Activated CD4-positive, alpha-beta T cell treated with anti-CD3 and anti-CD28 coated beads, Interleukin-2, amount 50 U/mL, for 16 hours (primary cell): ENCODE data around the gene GARS1.
"Not testable (repeated sequence)": the region's sequence is repeated elsewhere in the genome, so short reads cannot be mapped to it uniquely, and the experiment has no call there.

Source experiments
- DNase-seq: peaks from one replicate; pipeline ENCODE4 v3.0.0-alpha.2; 2020

The GARS1 gene

DNA sequence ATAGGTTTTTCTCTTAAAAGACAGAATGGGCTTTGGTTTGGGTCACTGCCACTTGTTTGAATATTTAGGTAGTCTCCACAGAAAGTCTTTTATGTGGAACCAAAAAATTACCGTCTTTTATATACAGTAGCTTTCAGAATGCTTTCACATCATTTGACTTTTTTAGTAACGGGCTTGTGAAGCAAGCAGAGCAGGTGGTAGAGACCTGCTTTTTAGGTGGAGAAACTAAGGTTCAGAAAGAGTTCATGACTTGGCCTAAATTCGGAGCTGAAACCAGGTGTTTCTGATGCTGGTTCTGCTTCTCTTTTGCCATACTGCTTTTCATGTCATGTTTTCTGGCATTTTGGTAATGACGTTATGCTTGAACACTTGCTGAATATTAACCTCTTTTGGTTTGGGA is 36.3 kb downstream of the GARS1 start:
- no peak for DNase-seq

DNA sequence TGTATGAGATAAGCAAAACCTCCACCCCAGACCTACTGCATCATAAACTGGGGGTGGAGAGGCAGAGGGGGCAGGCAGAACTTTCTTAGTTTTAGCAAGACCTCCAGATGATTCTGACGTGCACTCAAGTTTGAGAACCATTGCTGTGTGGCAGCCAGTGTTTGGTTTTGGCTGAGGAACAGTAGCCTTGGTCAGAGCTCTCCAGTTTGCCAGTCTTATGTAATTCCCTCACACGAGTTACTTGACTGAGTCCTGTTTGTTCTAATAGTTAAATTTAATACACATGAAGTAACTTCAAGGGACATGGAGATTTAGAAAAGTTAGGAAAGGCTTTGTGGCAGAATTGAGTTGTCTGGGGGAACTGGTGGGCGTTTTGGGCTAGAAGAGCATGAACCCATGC is 38.5 kb downstream of the GARS1 start:
- DNase-seq, result no peak

DNA sequence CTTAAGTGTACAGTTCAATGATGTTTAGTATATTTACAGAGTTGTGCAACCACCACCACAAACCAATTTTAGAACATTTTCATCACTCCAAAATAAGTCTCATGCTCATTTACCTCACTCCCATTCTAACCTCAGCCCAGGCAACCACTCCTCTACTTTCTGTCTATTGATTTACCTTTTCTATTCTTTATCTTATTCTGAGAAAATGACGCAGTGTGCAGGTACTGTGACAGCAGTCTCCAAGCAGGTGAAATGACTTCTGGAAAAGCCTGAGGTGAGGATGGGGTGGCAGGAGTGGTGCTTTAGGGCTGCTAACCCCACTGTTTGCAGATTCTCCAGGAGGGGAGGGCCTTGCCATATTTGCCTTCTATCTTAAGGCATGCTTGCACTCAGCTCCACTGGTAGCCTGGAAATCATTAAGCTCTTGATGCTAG is 39.5 kb downstream of the GARS1 start:
- no peak for DNase-seq

DNA sequence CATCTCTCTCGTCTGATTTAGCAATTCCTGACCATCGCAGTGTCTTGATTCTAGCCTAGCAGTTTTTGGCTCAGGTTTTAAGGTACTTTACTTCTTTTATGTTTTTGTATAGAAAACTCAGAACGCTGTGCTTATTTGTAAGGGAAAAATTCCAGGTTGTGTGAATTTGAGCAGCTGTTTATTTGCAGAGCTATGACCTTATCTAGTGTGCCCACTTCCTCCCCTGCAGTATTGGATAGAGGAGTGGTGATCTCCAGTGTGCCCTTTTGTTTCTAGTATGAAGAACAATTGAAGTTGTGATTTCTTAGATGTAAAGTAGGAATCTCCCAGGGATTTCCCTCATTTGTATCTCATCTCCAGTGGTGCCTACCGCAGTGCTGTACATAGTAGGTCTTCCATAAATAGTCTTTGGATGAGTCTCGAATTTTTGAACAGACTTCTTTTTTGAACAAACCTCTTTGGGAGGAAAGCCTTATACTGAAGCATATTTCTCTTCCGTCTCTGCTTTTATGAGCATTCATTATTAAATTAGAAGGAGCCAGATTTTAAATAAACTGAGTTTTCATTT is 40.0 kb downstream of the GARS1 start:
- DNase-seq, result no peak

DNA sequence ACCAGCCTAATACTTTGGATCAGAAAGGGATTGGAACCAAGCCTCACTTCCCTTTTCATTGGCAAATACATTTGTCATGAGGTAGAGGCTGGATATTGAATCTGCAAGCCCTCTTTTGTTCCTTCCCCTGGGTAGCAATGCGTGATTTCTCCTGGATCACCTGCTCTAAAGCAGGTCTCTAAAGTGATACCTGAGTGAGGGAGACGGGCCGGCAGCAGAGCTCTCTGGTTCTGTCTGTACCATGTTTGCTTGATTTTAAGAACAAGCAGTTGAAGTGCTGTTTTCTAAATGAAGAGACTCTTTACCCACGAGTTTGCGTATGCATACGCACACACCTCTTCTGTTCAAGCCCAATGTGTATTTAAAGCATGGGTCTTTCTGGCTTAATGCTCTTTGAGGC is 41.1 kb downstream of the GARS1 start:
- no peak for DNase-seq

DNA sequence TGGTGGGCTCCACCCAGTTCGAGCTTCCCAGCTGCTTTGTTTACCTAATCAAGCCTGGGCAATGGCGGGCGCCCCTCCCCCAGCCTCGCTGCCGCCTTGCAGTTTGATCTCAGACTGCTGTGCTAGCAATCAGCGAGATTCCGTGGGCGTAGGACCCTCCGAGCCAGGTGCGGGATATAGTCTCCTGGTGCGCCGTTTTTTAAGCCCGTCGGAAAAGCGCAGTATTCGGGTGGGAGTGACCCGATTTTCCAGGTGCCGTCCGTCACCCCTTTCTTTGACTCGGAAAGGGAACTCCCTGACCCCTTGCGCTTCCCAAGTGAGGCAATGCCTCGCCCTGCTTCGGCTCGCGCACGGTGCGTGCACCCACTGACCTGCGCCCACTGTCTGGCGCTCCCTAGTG is 47.6 kb downstream of the GARS1 start:
- DNase-seq, result not testable (repeated sequence)

DNA sequence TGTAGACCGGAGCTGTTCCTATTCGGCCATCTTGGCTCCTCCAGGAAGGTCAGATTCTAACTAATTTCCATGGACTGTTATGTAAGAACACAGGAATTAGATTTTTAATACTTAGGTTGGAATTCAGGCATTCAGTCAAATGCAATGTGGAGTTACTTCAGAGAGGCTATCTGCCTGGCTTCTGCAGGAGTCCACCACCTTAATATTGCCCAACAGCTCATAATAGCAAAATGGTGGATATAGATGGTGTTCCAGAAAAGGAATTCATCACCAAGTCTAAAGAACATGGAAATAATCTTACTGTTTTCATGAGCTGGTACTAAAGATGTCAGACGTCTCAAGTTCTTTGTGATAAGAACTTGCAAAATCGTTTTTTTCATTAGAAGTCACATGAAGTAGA is 48.1 kb downstream of the GARS1 start:
- no peak for DNase-seq

DNA sequence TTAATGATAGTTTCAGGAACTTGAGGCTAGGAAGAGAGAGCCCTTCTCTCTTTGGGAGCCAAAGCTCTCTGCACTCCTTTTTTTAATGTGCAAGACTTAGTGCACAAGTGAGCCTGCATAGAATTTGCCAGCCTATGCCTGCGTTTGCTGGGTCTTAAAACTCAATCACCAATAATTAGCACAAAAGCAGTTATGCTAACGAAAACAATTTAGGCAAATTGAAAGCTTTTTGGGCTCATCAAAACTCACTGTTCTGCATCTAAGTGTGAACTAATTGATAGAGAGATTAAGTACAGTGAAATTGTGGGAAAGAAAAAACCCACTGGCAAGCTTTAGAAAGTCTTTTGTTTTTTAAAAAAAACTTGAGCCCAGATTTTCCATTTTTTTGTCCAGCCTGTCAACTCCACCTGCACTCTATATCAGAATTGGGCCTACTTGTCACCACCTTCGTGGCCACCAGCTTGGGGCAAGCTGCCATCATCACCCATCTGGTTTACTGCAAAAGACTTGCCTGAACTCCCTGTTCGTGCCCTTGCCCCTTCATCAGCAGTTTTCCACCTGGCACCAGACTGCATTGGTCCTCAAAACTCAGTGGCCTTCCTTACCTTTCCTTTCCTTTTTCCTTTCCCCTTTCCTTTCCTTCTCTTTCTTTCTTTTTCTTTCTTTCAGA is 49.7 kb downstream of the GARS1 start:
- no peak for DNase-seq

DNA sequence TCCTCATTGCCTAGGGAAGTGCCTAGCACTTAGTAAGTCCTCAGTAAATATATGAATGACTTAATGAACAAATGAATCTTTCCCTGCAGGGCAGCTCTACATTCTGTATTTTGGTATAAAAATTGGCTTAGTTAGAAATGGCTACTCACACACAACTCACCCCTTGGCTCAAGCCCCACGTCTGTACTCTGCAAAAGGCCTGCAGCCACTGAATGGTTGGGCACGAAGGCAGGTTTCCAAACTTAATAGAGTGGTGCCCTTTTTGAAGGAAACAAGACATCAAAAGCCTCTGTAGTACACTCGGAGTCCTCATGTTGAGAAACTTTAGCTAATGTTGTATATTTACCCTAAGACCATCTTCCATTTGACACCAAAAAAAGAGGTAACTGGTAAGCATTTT is 51.0 kb downstream of the GARS1 start:
- no peak for DNase-seq

DNA sequence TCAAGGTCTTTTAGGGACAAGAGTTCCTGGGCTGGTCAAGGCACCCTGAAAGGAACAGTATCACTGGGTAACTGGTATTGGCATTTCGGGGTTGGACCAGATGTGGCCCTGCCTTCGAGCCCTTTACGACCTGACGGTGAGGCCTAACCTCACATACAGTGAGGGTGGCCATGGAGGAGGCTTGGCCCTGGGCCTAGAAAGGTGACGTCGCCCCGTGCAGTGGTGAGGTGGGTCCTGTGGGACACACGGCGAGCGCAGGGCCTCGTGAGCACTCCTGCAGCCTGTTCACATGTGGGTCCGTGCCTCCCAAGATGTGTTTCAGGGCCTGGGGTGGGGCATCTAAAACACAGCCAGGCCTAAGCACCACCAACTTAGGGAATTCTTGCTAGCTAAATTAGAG is 51.5 kb downstream of the GARS1 start:
- no peak for DNase-seq

DNA sequence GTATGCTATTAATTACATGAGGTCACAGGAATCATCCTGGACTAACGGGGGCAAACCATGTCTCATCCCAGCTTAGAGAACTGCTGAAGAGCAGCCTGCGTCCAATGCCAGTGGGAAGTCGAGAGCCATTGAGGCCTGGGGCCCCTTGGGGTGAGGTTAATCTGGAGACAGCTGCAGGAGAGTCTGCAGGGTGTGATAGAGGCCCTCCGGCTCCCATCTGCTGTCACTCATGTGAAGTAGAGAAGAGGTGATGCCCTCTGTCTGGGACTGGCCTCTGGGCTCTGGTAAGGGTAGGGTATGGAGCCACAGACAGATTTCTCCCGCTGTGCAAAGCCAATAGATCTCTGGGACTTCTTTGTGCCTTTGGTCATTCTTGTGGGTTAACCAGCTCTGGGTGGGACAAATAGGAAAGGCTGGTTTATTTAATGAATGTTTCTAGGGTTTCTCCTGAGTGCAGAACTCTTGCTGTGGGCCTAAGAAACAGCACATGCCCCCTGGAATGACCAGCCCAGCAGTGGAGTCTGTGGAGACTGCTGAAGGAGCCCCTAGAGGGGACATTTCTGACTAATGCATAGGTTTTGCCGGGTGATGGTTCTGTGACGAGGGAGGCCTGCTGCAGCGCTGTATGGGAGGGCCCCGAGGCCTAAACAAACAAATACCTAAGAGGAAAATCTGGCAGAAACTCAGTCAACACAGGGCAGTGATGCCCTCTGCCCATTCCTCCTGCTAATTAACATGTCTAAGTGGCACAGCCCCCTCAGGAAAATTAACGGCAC is 53.1 kb downstream of the GARS1 start:
- no peak for DNase-seq

DNA sequence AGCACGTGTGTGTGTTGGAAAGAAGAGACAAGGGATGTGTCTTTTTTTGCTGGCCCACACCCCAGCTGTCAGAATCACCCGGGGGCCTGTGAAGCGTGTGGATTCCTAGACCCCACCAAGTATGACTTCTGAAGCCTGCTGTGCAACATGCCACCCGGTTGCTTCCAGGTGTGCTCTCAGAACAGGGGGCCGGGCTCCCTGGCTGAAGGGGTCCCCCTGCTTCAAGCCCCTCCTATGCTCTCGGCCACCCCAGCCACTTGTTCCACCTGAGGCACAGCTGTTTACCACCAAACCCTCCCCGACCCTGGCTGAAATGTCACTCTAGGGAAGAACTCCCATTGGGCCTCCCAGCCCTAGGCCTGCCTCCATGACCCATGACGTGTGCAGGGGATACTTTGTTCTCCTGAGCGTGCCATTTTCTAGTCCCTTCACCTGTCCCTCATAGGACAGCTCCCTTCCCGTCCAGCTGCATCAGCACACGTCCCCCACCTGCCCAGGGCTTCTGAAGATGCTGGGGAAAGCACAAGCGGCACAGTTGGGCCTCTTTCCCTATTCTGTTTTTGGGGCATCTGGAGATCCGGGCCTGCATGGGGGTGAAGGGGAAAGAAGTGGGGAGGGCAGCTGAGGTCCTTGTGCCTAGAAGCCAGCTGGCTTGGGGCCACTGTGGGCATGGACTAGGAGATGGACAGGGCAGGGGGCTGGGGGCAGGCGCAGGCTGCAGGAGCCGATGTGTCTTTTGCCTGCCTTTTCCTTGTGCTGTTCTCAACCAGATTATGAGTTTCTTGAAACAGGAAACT is 54.3 kb downstream of the GARS1 start:
- no peak for DNase-seq

DNA sequence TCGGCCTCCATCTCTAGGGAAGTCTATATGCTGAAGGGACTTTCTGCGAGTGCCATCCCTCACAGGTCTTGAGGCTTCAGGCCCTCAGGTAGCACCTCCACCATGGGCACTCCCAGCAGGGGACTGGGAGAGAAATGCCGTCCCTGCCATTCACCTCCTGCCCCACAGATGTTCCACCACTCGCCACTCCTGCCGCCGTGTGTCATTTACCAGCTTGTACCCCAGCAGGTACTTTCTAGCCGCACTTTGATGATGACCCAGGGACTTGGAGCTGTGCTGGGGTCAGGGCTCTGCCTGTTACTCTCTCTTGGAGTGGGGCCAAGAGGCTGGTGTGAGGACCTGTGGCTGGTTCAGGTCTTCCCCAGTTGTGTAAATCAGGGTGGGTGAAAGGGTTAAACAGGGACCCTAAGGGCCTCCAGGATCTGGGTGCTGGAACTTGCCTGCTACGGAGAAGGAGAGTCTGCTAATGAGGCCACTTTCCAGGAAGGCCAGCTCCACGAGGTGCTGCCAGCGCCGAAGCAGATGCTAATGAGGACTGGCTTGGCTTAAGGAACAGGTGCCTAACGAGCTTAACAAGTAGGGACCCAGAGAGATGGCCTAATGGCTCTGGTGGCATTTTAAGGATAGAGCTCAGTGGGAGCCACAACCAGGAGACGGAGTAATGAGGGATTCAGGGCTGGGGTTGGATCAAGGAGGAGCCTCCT is 55.2 kb downstream of the GARS1 start:
- DNase-seq, result no peak

DNA sequence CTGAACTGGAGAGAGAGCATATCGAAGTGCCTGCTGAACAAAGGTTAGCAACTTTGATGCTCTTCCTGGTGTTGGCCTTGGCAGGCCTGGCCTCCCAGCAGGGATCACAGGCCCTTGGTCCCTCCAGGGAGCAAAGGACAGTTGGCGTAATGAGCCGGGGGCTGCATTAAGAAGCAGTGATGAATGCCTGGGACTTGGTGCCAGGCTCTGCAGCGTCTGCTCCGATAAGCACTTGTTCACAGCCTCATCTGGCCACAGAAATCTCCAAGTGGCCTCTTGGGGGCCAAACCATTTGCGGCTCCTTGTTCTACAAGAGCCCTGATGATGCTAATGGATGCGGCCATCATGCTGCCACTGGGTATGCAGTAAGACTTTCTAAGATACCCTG is 55.7 kb downstream of the GARS1 start:
- no peak for DNase-seq

DNA sequence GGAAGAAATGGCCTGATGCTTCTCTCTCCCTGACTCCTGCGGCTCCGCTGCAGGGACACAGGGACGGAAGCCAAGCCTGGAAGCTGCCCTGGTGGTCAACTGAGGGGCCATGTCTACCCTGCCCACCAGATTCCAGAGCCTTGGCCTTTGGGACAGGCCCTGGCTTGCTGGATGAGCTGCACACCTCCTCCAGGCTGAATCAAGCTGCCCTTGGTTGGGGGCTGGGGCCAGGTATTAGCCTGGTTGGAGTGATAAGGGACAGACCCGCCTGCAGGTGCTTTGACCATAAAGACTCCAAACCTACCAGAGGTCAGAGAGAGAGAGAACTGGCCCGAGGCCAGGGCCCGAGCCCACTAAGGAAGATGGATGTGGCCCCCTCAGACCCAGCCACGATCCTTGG is 57.5 kb downstream of the GARS1 start:
- no peak for DNase-seq

DNA sequence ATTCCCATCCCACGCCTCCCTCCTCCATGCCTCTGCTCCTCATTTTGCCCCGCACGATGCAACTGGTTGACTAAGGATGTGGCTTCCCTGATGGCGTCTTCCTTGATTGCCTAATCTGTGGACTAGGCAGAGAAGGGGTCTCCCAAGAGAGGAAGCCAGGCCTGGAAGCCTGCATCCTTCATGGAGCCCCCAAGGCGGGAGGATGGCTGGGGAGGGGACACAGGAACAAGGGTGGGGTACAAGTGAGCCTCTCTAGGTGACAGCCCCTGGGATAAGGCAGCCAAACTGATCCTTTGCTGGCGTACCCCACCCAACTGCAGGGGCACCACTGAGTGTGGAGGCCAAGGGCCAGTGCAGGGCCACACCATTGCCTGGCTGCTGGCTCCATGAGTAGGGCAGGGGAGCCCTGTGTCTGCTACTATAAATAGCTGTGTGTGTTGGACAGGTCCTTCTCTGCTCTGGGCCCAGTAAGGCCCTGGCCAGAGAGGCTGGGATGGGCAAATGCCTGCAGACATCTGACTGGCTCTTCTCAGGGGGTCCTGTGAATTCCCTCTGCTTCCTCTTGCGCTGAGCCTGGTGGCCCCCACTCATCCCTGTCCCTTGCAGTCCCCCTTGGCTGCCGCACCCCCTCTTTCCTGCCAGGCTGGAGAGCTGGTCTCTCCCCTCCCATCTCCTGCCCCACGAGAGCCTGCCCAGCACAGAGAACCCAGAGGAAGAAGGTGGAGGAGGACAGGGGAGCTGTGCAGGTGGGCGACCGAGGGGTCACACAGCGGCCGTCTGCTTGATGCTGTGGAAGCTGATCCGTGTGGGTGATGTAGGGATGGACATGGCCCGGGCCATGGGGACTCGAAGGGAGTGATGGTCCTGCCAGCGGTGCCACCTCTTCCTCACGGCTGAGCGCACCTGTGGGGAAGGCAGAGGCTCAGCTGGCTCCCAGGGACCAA is 58.3 kb downstream of the GARS1 start:
- DNase-seq, result no peak

DNA sequence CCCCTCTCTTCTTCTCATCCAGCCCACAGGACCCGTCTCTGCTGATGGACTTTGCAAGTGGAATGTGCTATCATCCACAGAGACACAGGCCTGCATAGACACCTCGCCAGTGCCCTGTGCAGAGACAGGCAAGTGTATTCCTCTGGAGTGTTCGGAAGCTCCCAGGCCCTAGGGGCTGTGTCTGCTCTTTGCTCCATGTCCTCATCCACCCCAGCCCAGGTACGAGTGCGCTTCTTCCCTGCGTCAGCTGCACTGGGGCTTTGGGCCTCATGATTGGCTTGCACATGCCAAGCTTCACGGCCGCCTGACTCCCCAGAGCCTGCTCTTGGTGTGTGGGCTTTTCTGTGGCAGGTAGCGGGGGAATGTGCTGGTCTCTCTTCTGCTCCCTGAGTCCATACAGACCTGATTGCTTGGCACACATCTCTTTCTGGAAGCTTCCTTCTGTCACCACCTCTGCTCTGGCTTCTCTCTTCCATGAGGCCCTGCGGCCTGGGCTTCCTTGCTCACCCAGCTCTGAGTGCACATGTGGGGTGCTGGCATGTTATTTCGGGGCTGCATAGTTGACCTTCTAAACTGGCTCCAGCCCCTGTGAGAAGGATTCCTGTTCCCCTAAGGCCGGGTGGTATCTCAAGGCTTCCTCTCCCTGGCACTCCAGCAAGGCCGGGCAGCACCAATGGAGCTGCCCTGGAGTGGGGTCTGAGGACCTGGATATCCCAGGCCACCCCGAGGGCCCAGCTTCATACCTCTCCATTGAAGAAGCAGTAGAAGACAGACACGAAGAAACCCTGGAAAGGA is 59.8 kb downstream of the GARS1 start:
- DNase-seq, result no peak

DNA sequence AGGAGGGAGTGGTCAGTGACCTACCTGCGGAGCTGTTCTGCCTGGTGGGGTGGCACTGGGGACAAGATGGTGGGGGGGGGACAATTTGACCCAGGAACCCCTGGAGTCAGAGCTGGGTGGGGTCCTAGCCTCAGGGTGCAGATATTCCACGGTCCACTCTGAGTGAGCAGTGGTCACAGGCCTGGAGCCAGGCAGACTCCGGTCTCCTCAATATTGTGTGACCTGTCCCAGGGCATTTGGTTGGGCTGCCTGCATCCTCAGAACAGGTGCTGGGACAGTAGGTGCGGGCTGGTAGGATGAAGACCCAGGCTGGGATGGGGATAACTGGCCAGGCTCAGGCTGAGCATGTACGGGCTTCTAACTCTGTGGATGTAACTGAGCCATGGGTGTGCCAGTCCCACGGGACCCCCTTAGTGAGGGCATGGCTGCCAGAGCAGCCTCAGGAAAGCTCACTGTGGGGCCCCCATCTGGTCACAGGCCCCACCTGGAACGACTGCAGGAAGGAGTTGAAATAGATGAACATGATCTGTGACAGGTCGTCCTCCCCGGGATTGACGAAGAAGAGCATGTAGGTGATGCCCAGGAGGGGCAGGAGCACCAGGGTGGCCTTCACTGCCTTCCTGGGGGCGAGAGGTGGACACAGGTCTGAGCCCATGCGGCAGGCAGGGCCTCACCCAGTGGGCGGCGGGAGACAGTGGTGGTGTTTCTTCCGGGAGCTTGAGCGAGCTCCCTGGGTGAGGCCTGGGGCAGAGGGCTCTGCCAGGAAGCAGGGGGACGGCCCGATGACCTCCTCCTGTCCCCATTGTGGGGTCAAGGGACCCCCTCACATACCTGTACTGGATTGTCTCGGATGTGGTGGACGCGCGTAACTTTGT is 60.7 kb downstream of the GARS1 start:
- no peak for DNase-seq

DNA sequence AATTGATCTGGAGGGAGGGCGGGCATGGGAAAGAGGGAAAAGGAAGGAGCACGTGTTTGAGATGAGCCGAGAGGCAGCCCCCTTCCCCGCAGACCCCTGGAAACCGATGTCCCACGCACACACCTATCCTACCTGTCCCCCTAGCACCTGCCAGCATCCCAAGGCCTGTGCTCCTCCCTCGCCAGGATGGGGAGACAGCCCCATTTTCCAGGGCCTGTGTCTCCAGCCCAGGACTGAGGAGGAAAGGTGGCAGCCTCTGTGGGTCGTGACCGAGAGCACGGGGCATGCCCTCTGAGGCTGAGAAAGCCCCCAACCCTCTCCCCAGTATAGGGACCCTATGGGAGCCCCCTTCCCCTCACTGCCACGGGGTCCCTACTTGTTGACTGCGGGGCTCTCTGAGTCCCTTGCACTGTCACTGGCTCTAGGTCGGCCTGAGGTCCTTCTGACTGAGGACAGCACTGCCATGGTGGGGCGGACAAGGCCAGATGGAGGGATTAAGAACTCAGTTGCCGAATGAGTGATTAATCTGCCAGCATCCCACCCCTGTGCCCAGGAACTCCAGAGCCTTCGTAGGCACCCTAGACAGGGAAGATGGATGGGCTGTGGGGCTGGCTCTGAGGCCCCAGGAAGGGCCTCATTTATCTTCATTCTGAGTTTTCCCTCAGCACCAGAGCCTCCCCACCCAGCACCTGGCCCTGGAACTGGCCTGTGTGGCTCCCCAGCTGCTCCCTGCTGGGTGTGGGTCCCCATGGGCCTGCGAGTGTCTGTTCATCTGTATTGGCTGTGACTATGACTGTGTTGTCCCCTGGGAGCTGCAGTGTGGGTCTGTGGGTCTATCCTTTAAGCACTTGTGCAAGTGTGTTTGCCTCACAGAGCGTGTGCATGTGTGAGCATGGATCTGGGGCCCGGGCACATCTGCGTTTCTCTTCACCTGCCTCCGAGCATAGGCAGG is 61.6 kb downstream of the GARS1 start:
- DNase-seq, result no peak
